H54 (cell line): ENCODE results near the gene DTNBP1.

Source experiments
- DNase-seq: peaks from one replicate; pipeline ENCODE4 v3.0.0; 2011; ENCODE audit warnings: low spot score, mixed read lengths; ENCODE audit not compliant: insufficient read length
- FAIRE-seq: peaks from 3 replicates; lab custom pipeline; 2011; peaks lifted over from hg19 to GRCh38; lab: Jason Lieb, UNC
- POLR2A ChIP-seq: IDR thresholded peaks from 2 replicates; pipeline ENCODE4 v1.6.1; 2011; ENCODE audit warnings: low read depth, mild to moderate bottlenecking, low read length

The DTNBP1 gene

DNA sequence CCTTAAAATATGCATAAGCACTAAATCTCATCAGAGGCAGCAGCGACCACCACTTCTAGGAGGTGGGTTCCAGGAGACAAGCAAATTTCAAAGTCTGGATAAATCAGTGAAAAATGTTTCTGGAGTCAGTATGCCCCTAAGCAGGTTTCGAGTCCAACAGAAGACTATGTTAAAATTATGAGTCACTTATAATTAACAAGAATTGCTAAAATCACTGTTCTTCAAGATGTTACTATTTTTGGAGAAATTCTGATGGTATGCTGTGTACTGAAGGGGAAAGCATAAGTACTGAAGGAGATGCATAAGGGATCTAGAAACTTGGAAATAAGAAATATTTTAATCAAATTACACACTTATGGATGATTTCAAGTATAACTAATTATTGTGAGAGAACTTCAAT lies 58.0 kb downstream of the DTNBP1 start:
- DNase-seq = no peak
- FAIRE-seq = no peak
- no peak for TF ChIP-seq POLR2A

DNA sequence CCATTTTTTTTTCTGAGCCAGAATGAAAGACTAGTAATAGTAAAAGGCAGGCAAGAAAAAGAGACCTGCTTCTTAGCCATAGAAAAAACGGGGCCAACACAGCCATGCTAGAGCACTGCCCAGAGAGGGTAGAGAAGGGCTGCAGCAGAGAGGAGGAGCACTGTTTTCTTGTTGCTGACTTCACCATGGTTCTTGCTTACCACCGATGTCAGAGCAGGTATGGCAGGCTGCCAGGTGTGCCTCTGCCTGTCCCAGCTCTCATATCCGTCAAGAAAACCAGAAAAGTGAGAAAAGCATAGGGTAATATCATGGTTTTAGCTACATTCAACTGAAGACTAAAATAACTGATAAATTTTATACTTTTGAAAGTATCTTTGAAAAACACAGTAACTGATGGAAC lies 60.7 kb downstream of the DTNBP1 start:
- FAIRE-seq (no peak), DNase-seq (no peak)
- no peak for TF ChIP-seq POLR2A

DNA sequence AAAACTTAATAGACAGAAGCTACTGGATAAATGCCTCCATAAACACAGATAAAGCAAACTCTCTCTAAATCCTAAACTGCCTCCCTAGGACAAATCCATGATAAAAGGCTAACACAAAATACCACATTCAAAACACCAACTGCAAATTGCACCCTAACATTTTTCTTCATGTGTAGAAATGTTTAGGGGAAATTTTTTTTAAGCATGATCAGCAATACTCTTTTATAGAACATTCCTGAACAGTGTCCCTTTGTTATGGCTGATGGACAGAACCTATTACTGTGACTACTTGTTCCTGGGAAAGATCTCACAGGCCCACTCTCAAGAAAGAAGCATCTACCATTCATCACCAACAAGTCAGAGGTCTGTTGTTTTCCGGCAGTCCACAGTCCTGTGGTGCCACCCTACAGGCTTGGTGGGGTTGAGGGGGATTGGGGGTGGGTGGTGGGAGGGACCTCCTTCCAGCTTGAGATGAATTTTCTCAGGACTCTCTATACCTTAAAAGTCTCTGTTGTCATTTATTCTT lies 64.5 kb downstream of the DTNBP1 start:
- no peak for FAIRE-seq
- no peak for TF ChIP-seq POLR2A
- no peak for DNase-seq

DNA sequence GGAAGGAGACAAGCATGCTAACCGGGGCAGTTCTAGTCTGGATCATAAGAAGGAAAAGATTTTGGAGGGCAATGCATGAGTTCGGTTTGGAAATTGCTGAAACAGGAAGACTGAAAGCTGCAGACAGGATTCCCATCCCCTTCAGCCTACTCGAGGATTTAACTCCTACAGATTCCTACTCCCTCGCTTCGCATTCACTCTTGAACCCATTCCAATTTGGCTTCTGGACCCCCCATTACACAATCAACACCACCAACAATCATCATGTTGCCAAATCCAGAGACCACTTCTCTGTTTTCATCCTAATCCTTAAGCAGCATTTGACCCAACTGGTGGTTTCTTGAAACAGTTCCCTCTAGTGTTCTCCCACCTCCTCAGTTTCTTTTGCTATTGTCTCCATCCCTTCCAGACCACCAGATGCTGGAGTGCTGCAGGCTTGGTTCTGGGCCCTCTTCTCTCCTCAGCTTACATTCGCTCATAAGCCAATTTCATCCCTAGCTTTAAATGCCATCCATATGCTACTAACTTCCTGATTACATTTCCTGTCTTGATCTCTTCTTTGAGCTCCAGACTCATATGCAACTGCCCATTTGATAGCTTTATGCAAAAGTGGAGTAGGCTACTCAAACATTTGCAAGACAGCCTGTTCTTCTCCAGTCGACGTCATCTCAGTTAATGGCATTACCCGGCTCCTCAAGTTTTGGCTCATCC lies 66.5 kb downstream of the DTNBP1 start:
- no peak for FAIRE-seq
- no peak for TF ChIP-seq POLR2A
- no peak for DNase-seq

DNA sequence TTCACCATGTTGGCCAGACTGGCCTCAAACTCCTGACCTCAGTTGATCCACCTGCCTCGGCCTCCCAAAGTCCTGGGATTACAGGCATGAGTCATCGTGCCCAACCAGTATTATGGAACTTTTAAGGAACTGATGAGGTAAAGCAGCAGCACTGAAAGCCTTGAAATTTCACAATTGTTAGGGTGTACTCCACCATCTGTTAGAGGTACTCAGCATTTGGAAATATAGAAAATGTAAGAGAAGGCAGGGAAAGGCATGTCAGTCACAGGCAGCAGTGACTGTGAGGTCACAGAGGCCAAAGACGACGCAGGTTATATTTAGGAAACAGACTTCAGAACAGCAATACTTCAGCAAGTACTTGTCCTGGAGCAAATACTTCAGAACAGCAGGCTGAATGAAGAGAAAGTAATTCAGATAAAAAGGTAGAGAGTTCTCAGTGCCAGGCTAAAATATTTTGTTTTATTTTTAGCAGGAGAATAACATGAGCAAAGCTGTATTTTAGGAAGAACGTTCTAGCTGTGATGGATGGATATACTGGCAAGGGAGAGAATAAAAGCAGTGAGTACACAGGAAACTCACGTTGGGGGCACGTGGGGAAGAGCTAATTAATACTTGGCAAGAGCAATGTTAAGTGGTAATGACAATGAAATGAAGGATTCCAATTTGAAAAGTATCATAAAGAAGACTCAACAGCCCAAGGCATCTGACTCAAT lies 67.2 kb downstream of the DTNBP1 start:
- no peak for TF ChIP-seq POLR2A
- peak; percentile 64 for FAIRE-seq
- no peak for DNase-seq

DNA sequence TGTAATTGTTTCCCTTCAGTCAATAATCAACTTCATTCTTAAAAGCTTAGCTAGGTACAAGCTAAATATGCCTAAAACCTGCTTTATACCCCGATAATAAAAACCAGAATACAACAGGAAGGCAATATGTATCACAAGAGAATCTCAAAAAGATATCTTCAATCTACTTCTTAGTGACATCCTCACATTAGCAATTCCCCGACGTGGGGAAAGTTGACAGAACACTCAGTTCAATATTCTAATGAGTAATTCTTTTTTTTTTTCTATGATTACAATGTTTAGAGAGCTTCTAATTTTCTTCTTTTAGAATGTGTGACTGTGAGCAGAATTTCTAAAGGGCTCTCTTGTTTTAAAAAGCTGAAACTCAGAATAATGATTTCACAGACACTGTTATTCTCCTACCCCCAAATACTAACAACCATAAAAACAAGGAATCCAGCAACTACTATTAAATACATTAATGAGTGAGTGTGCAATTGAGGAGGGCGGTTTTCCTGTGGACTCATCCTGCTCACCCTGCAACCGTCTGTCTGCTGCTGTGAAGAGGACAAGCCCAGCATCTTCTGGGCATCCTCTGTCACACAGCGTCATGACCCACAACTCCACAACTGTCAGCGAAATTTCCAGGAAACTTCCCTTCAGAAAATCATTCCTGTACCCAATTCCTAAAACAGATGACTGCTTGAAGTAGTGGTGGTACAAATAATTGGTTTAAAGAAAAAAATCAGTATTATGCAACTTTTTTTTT lies 68.1 kb downstream of the DTNBP1 start:
- DNase-seq (no peak), FAIRE-seq (no peak)
- TF ChIP-seq POLR2A = no peak

DNA sequence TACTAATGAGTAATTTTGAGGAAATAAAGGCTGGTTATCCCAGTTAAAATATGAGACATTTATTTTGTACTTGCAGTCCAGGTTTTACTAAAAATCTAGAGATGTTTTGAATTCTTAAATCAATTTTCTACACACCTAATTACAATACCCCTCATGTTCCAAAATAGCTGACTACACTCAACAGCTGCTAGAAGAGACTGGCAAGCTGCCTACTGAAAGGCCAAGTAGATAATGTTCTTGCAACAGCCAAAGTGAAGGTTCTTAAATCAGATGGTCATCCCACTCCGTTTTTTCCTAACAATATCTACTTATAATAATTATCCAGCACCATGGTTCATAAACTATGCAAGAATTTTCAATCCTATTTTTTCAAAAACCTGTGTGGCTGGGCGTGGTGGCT lies 69.0 kb downstream of the DTNBP1 start:
- FAIRE-seq (no peak), DNase-seq (no peak)
- no peak for TF ChIP-seq POLR2A

DNA sequence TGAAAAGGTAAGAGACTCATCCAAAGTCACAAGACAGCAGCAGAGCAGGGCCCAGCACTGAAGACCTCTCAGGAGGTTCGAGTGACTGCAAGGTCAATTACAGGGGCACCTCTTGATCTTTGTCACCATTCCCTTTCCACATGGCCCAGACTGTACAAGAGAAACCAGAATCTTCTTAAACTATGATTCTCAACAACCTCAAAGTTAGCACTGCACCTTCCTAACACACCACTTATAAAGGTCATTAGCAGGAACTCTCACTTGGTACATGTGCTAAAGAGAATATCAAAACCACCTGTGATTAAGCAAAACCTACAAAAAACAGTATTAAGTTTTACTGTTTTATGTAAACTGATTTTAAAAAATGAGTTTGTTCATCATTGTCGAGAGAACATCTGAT lies 70.2 kb downstream of the DTNBP1 start:
- TF ChIP-seq POLR2A = no peak
- FAIRE-seq (no peak), DNase-seq (no peak)

DNA sequence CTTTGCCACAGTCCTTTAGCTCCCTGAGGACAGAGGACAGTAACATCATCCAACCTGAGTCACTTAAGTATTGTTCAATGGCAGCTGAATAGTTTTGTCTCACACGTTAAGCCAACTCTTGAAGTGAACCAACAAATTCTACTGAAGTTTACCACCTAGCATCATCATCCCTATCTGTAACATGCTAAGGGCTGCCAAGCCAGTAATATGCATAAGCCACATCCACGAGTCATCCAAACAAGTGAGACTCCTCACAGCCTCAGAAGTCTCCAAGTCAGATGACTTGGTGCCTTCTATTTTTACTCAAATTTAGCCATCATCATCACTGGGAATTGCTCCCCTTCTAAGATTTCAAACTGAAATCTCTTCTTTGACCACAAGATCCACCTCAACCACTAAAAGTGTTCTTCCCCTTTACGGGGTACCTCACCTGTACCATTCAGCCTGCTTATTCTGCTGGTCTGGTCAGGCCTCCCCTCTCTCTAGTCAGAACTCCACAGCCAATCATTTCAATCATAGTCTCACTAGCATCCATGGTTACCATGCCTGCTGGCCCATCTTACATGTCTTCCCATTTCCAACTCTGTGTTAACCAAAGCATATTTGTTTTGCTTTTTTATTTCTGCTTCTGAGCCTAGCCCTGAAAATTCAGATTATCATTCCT lies 73.7 kb downstream of the DTNBP1 start:
- DNase-seq (peak; percentile 42), FAIRE-seq (peak; percentile 99)
- no peak for TF ChIP-seq POLR2A

DNA sequence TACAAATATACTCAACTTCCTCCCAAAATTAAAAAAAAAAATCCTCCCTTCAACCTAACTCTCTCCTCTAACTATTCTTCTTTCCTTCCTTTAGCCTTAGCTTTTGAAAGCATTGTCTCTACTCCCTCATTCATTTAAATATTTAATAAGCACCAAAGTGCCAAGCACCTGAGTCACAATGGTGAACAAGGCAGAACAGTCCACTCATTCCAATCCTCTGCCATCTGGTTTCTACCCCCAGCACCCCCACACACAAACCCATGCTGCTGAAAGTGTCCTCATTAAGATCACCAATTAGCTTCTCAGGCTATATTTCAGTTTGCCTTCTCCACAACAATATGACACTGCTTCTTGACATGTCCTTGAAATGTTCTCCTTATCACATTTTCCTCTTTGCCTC lies 76.3 kb downstream of the DTNBP1 start:
- peak; percentile 6 for DNase-seq
- no peak for FAIRE-seq
- TF ChIP-seq POLR2A = no peak

DNA sequence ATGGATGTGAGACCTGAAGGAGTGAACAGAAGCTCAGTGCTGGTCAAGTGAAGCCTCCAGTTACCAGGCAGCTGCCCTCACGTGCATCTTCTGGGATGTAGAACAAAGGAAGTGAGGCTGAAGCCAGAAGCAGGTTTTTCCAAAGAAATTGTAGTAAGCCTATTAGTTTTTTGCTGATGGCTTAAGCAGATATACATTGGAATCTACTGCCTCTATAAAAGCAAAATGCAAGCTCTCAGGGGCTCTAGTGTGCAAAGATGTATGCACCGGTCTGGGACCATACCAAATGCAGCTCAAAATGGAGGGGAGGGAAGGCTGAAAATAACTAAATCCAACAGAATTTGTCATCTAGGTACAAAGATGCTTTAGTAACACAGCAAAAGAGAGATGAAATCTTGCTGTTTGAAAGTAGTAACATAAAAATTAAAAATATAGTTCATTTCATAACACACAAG lies 77.0 kb downstream of the DTNBP1 start:
- TF ChIP-seq POLR2A = no peak
- no peak for DNase-seq
- FAIRE-seq = peak; percentile 43

DNA sequence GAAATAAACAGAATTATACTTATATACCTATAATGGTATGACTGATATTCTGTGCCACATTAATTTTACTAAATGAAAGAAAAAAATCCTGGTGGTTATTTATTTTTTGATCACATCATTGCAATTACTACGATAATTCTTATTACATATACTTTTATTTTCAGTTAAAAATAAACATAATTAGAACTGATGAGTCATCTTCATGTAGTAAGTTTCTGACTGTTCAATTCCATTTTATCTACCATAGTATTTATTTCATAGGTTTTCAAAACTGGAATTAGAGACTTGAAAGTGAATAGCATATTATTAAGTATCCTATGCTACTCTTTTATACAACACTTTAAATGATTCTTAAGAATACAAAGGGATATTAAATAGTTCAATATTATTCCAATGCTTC lies 80.3 kb downstream of the DTNBP1 start:
- TF ChIP-seq POLR2A = no peak
- DNase-seq = no peak
- FAIRE-seq = no peak

DNA sequence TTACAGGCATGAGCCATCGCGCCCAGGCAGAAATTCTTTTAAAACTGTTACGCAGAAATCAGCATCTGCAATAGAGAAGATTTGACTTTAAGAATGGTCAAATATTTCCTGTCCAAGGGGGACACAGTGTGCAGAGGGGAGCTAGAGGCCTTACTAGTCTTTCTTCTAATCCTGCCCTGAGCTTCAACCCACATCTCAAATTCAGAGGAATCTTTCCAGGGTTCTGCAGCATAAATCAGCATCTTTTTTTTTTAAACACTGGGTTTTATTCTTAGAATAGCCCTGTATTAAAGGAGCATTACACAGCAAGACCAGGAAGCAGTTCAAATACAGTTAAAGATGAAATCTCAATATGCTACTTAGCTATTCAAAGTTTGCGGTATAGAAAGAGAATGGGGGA lies 81.1 kb downstream of the DTNBP1 start:
- DNase-seq = no peak
- no peak for FAIRE-seq
- TF ChIP-seq POLR2A = no peak
